OCI-LY3 (cell line): ENCODE measurements around the gene MDFIC.

ENCODE experiments used
- H2AFZ ChIP-seq: fragments of 200-600, 300-600 bp; shearing (Covaris generic); 2 replicates; pipeline ENCODE4 v1.6.0; 2014; ENCODE audit warnings: antibody characterized with exemption, low read depth, low read length
- H3K27ac ChIP-seq: fragments of 200-600, 300-600 bp; sonication (generic); 2 replicates; pipeline ENCODE4 v1.5.1; 2014; ENCODE audit warnings: mild to moderate bottlenecking, low read length, moderate library complexity, mixed read lengths
- H3K27me3 ChIP-seq: fragments of 200-600, 300-600 bp; sonication (generic); 2 replicates; pipeline ENCODE4 v1.6.1; 2014; ENCODE audit warnings: low read depth, low read length, mixed read lengths
- H3K36me3 ChIP-seq: fragments of 200-600, 300-600 bp; sonication (generic); replicated peaks from 2 replicates; pipeline ENCODE3; 2014; ENCODE audit warnings: low read depth, low read length, mixed read lengths
- H3K4me1 ChIP-seq: fragments of 300-600, 200-600 bp; sonication (generic); 2 replicates; pipeline ENCODE4 v1.6.1; 2014; ENCODE audit warnings: low read length, mixed read lengths
- H3K4me2 ChIP-seq: fragments of 200-600, 300-600 bp; sonication (generic); 2 replicates; pipeline ENCODE4 v1.6.1; 2014; ENCODE audit warnings: low read length, mixed read lengths
- H3K4me3 ChIP-seq: fragments of 300-600, 200-600 bp; sonication (generic); 2 replicates; pipeline ENCODE4 v1.5.1; 2014; ENCODE audit warnings: antibody characterized with exemption, mild to moderate bottlenecking, low read length, moderate library complexity
- H3K79me2 ChIP-seq: fragments of 300-600, 200-600 bp; shearing (Covaris generic); 2 replicates; pipeline ENCODE4 v1.6.1; 2014; ENCODE audit warnings: mild to moderate bottlenecking, low read length, mixed read lengths
- H3K9ac ChIP-seq: fragments of 300-600, 200-600 bp; shearing (Covaris generic); 2 replicates; pipeline ENCODE4 v1.6.0; 2014; ENCODE audit warnings: mild to moderate bottlenecking, low read length, moderate library complexity
- H3K9me3 ChIP-seq: fragments of 200-600, 300-600 bp; shearing (Covaris generic); 2 replicates; pipeline ENCODE4 v1.6.1; 2014; ENCODE audit warnings: low read length, mixed read lengths; ENCODE audit not compliant: insufficient read depth
- H4K20me1 ChIP-seq: fragments of 200-600, 300-600 bp; sonication (generic); 2 replicates; pipeline ENCODE4 v1.6.1; 2016; ENCODE audit warnings: low read length, mixed read lengths; ENCODE audit not compliant: insufficient read depth
- CTCF ChIP-seq: fragments of 200-600, 300-600 bp; sonication (generic); IDR thresholded peaks from 2 replicates; pipeline ENCODE4 v1.5.1; 2014; ENCODE audit warnings: antibody characterized with exemption, low read length, low read depth
- EZH2phosphoT487 ChIP-seq: fragments of 200-600 bp; shearing (Covaris generic); IDR thresholded peaks from 2 replicates; pipeline ENCODE4 v1.6.1; 2018; ENCODE audit warnings: antibody characterized with exemption, mixed run types, low read depth

The MDFIC gene

GRCh38 chr7:114934086-114934485, 12.2 kb downstream of the MDFIC start:
- Histone ChIP-seq H3K9ac (peak overlapping the region; percentile 91), H3K27me3 (no peaks in the 10 kb centered on the region), H3K36me3 (peaks cover 23% of the 10 kb centered on the region), H2AFZ (no peak overlapping the region), H3K4me1 (peaks cover 87% of the 10 kb centered on the region), H4K20me1 (peaks cover 20% of the 10 kb centered on the region; the same call in 1 of the 2 replicates), H3K9me3 (no peaks in the 10 kb centered on the region), H3K27ac (peak overlapping the region; percentile 96), H3K4me2 (peak overlapping the region; percentile 87), H3K4me3 (peak overlapping the region; percentile 72), H3K79me2 (peaks cover 98% of the 10 kb centered on the region)
- TF ChIP-seq EZH2phosphoT487 (no peak), CTCF (no peak)

DNA sequence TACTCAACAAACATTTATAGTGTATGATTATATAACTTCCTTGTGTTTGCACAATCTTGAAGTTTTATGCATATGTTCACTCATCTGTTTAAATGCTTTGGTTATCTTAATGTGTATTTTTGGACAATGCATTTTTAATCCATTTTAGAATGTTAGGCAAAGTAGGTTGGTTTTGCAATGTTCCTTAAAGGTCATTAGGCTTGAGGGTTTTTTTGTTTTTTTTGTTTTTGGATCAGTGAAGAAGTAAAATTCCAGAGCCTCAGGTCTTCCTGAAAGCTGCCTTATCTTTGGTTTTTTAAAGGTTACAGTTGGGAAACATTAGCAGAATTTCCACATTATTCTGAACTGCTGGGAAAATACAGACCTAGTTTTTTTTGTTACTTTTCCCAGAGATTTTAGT, 12.8 kb downstream of the MDFIC start:
- Histone ChIP-seq H3K4me2 (peak overlapping the region; percentile 87), H3K9ac (peak overlapping the region; percentile 91), H3K27ac (peak overlapping the region; percentile 96), H3K4me1 (peaks cover 87% of the 10 kb centered on the region), H3K4me3 (peak overlapping the region; percentile 72), H3K36me3 (peaks cover 22% of the 10 kb centered on the region), H4K20me1 (peaks cover 20% of the 10 kb centered on the region; the same call in 1 of the 2 replicates), H3K79me2 (peaks cover 98% of the 10 kb centered on the region), H3K9me3 (no peaks in the 10 kb centered on the region), H3K27me3 (no peaks in the 10 kb centered on the region), H2AFZ (no peak overlapping the region)
- no peak for TF ChIP-seq EZH2phosphoT487
- no peak for TF ChIP-seq CTCF

GRCh38 chr7:114936471-114936870, 14.6 kb downstream of the MDFIC start:
- Histone ChIP-seq H2AFZ (no peak overlapping the region), H3K36me3 (peaks cover 17% of the 10 kb centered on the region), H3K4me1 (peaks cover 90% of the 10 kb centered on the region), H3K27me3 (no peaks in the 10 kb centered on the region), H3K27ac (peak overlapping the region; percentile 96), H3K9me3 (no peaks in the 10 kb centered on the region), H3K4me2 (peak overlapping the region; percentile 87), H3K79me2 (peaks cover 100% of the 10 kb centered on the region), H3K9ac (peak overlapping the region; percentile 91), H3K4me3 (peak overlapping the region; percentile 72), H4K20me1 (peaks cover 35% of the 10 kb centered on the region; the same call in 1 of the 2 replicates)
- TF ChIP-seq EZH2phosphoT487 (no peak), CTCF (no peak)

DNA sequence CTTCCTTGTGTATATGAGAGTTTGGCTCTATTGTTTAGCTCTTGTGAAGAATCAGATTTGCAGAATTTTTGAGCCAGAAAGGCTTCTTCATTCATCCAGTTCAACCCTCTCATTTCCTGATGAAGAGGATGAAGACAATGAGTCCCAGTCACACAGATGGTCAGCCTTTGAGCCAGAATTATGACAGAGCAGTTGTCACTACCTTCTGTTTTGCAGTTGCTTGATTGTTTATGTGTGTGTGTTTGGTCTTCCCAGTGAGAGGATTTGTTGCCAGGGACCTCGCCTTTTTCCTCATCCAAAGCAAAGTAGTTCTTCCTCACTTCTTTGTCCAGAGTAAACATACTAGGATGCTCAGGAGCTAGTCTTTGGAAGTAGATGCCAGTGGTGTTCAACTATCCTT, 15.6 kb downstream of the MDFIC start:
- H3K36me3 ChIP-seq: peaks cover 17% of the 10 kb centered on the region
- H3K4me3 ChIP-seq: no peak overlapping the region
- H3K27me3 ChIP-seq: no peaks in the 10 kb centered on the region
- no peak overlapping the region for H3K9ac ChIP-seq
- peaks cover 98% of the 10 kb centered on the region for H3K79me2 ChIP-seq
- no peak overlapping the region for H2AFZ ChIP-seq
- no peaks in the 10 kb centered on the region for H3K9me3 ChIP-seq
- peak overlapping the region; percentile 6; the same call in 1 of the 2 replicates for H3K27ac ChIP-seq
- no peak for TF ChIP-seq CTCF
- no peak for TF ChIP-seq EZH2phosphoT487
- no peak overlapping the region for H3K4me2 ChIP-seq
- peaks cover 90% of the 10 kb centered on the region for H3K4me1 ChIP-seq
- H4K20me1 ChIP-seq: peaks cover 40% of the 10 kb centered on the region; the same call in 1 of the 2 replicates
